Smooth muscle cell (in vitro differentiated cells): ENCODE results near the gene PTPRM. TPM values are rescaled to one million over a fixed set of nuclear protein-coding genes. Genes with fewer than 3 reads are reported as not detected.

Source experiments
- DNase-seq: peaks from one replicate; lab custom pipeline; 2025; ENCODE audit not compliant: unreplicated experiment; lab: John Stamatoyannopoulos, UW
- H2AFZ ChIP-seq: fragments of 200-600 bp; sonication (generic); 2 replicates; pipeline ENCODE4 v1.6.0; 2016; ENCODE audit warnings: antibody characterized with exemption, low read depth, mild to moderate bottlenecking
- H3F3A ChIP-seq: fragments of 200-600 bp; sonication (generic); 2 replicates; pipeline ENCODE4 v1.6.0; 2017; ENCODE audit warnings: antibody characterized with exemption, low read depth
- H3K27ac ChIP-seq: fragments of 200-600 bp; sonication (generic); 2 replicates; pipeline ENCODE4 v1.5.1; 2016; ENCODE audit warnings: low read depth, mild to moderate bottlenecking
- H3K27me3 ChIP-seq: fragments of 200-600 bp; sonication (generic); 2 replicates; pipeline ENCODE4 v1.6.1; 2016; ENCODE audit warnings: low read depth, mild to moderate bottlenecking
- H3K36me3 ChIP-seq: fragments of 200-600 bp; sonication (generic); 2 replicates; pipeline ENCODE4 v1.5.1; 2016; ENCODE audit warnings: low read depth
- H3K4me1 ChIP-seq: fragments of 200-600 bp; sonication (generic); 2 replicates; pipeline ENCODE4 v1.5.1; 2016; ENCODE audit warnings: low read depth
- H3K4me2 ChIP-seq: fragments of 200-600 bp; sonication (generic); 2 replicates; pipeline ENCODE4 v1.6.0; 2016; ENCODE audit warnings: mild to moderate bottlenecking
- H3K4me3 ChIP-seq: fragments of 200-600 bp; sonication (generic); 2 replicates; pipeline ENCODE4 v1.5.1; 2016; ENCODE audit warnings: mild to moderate bottlenecking
- H3K79me2 ChIP-seq: fragments of 200-600 bp; sonication (generic); 2 replicates; pipeline ENCODE4 v1.6.0; 2016; ENCODE audit warnings: low read depth, mild to moderate bottlenecking
- H3K9ac ChIP-seq: fragments of 200-600 bp; sonication (generic); 2 replicates; pipeline ENCODE4 v1.6.0; 2016; ENCODE audit warnings: low read depth
- H3K9me3 ChIP-seq: fragments of 200-600 bp; sonication (generic); replicated peaks from 2 replicates; pipeline ENCODE4 v1.5.1; 2016; ENCODE audit warnings: low read depth
- H4K20me1 ChIP-seq: fragments of 200-600 bp; sonication (generic); 2 replicates; pipeline ENCODE4 v1.6.0; 2016; ENCODE audit warnings: low read depth
- CTCF ChIP-seq: fragments of 200-600 bp; sonication (generic); IDR thresholded peaks from 2 replicates; pipeline ENCODE4 v1.5.1; 2017; ENCODE audit warnings: borderline replicate concordance, mild to moderate bottlenecking, antibody characterized with exemption; ENCODE audit not compliant: insufficient read depth, poor library complexity, severe bottlenecking
- WGBS: methylation state at CpG from one replicate; pipeline ENCODE4 v1.1.7; 2016; ENCODE audit warnings: low lambda C conversion rate; 5-methylcytosine and 5-hydroxymethylcytosine counted together
- polyA plus RNA-seq: library from polyadenylated mRNA; unstranded; fragments of >200 nt; fragmentation: Nextera tagmentation; extraction: Ambion mirVana; gene quantifications from 2 replicates; pipeline ENCODE4 v1.2.1, GENCODE V29; 2016
- total RNA-seq: library from RNA; depleted of rRNA; stranded (reverse); fragments of >200 nt; gene quantifications from 2 replicates; pipeline ENCODE4 v1.2.3, GENCODE V29; 2014

The PTPRM gene
- total and polyA plus RNA-seq, 2 experiments from 2014 or later, result 57.5 to 115 TPM

GRCh38 chr18:7939521-7939920 is 372.4 kb downstream of the PTPRM start:
- no peak for DNase-seq
- Histone ChIP-seq H3K27ac (no peak overlapping the region), H3K79me2 (no peaks in the 10 kb centered on the region), H3K9ac (no peak overlapping the region), H3F3A (no peaks in the 10 kb centered on the region), H3K9me3 (no peaks in the 10 kb centered on the region), H3K4me2 (no peak overlapping the region), H4K20me1 (no peaks in the 10 kb centered on the region), H2AFZ (no peak overlapping the region), H3K36me3 (no peaks in the 10 kb centered on the region), H3K4me1 (no peaks in the 10 kb centered on the region), H3K27me3 (no peaks in the 10 kb centered on the region), H3K4me3 (no peak overlapping the region)
- TF ChIP-seq CTCF, result no peak
- 92% methylated on average over 5 of the region's 5 CpGs for WGBS

- Histone ChIP-seq H3K4me1 (peaks cover under 1% of the 10 kb centered on the region), H3K27me3 (no peaks in the 10 kb centered on the region), H2AFZ (no peak overlapping the region), H3K36me3 (no peaks in the 10 kb centered on the region), H3K4me3 (no peak overlapping the region), H3F3A (peaks cover under 1% of the 10 kb centered on the region), H3K9ac (peak overlapping the region; percentile 16), H3K27ac (peak overlapping the region; percentile 32), H3K9me3 (no peaks in the 10 kb centered on the region), H4K20me1 (no peaks in the 10 kb centered on the region), H3K79me2 (no peaks in the 10 kb centered on the region), H3K4me2 (no peak overlapping the region)
- no peak for DNase-seq
- no peak for TF ChIP-seq CTCF
- WGBS, result 84% methylated on average over 5 of the region's 5 CpGs
Measured at GRCh38 chr18:7940379-7940778, 373.3 kb downstream of the PTPRM start.

GRCh38 chr18:7940971-7941370 is 373.9 kb downstream of the PTPRM start:
- no peak for TF ChIP-seq CTCF
- peak overlapping the region; percentile 32 for H3K27ac ChIP-seq
- H3K4me3 ChIP-seq, result no peak overlapping the region
- no peak for DNase-seq
- 33% methylated on average over 4 of the region's 4 CpGs for WGBS
- peaks cover 3% of the 10 kb centered on the region for H3K4me1 ChIP-seq
- no peak overlapping the region for H3K4me2 ChIP-seq
- no peaks in the 10 kb centered on the region for H3K27me3 ChIP-seq
- H3K36me3 ChIP-seq, result no peaks in the 10 kb centered on the region
- H3K9me3 ChIP-seq, result no peaks in the 10 kb centered on the region
- H3K79me2 ChIP-seq, result no peaks in the 10 kb centered on the region
- H3F3A ChIP-seq, result peaks cover 4% of the 10 kb centered on the region
- H3K9ac ChIP-seq, result no peak overlapping the region
- no peak overlapping the region for H2AFZ ChIP-seq
- H4K20me1 ChIP-seq, result no peaks in the 10 kb centered on the region

GRCh38 chr18:7941533-7941932 is 374.4 kb downstream of the PTPRM start:
- 95% methylated on average over 6 of the region's 6 CpGs for WGBS

More at GRCh38 chr18:7941533-7941932, 374.4 kb downstream of the PTPRM start:
- Histone ChIP-seq H2AFZ (no peak overlapping the region), H3K4me2 (no peak overlapping the region), H4K20me1 (no peaks in the 10 kb centered on the region), H3K27ac (peak overlapping the region; percentile 32), H3K4me3 (no peak overlapping the region), H3K36me3 (no peaks in the 10 kb centered on the region), H3K4me1 (peaks cover 9% of the 10 kb centered on the region), H3K27me3 (no peaks in the 10 kb centered on the region), H3F3A (peaks cover 9% of the 10 kb centered on the region), H3K9ac (no peak overlapping the region), H3K9me3 (no peaks in the 10 kb centered on the region), H3K79me2 (no peaks in the 10 kb centered on the region)
- TF ChIP-seq CTCF, result no peak
- no peak for DNase-seq
